ENCODE results near the gene MAP3K13. TPM values are rescaled to one million over a fixed set of nuclear protein-coding genes. Genes with fewer than 3 reads are reported as not detected.

Gene MAP3K13
- total and polyA plus RNA-seq, 2 of the 13 experiments (the other 11 are each of a cell fraction or from before 2014, with no cell fraction given) = 24.2 to 26.5 TPM

DNA sequence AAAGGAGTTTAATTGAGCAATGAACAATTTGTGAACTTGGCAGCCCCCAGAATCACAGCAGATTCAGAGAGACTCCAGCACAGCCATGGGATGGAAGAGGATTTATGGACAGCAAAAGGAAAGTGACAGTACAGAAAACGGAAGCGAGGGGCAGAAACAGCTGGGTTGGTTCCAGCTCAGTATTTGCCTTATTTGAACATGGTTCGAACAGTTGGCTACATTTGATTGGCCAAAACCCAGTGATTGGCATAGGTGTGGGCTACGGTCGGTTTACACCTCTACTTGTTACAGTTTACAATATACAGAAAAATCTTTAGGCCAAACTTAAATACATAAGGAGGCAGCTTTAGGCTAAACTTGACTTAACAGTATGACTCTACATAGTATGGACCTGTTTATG is 9.7 kb upstream of the MAP3K13 start:
- ChIA-PET CTCF (ENCODE audit: low intra/inter-chr PET ratio, low total read pairs) (no interaction called here), POLR2A (no interaction called here)
- Histone ChIP-seq H3K9ac (ENCODE audit: insufficient read depth, low read depth, low read length) (no peak overlapping the region), H2AFZ (ENCODE audit: low read length) (no peak overlapping the region), H3K27me3 (ENCODE audit: control insufficient read depth in 1 of 2, insufficient read depth in 2 of 2, low read length in 2 of 2) (no peaks in the 10 kb centered on the region), H3K36me3 (replicated peaks in 1 of 2; ENCODE audit: control insufficient read depth in 1 of 2, insufficient read depth in 2 of 2, low read length in 2 of 2) (peaks cover 0 to 10% of the 10 kb centered on the region in 2 experiments; a peak in 2 of 5 replicates), H3K9me3 (ENCODE audit: low read length) (no peaks in the 10 kb centered on the region), H3K4me3 (replicated peaks in 1 of 3; ENCODE audit: insufficient read depth in 1 of 3, low read depth in 2 of 3, low read length in 3 of 3) (no peak overlapping the region), H3K4me1 (ENCODE audit: insufficient read depth, low read length) (no peaks in the 10 kb centered on the region), H3K27ac (ENCODE audit: extremely low read length, insufficient read depth, low read length) (no peak overlapping the region), H3K79me2 (ENCODE audit: insufficient read depth, low read length) (peaks cover 18% of the 10 kb centered on the region), H3K4me2 (ENCODE audit: low read depth, low read length) (no peak overlapping the region), H4K20me1 (ENCODE audit: insufficient read depth, low read length) (no peaks in the 10 kb centered on the region)
- BruUV-seq (replicated peaks) = no TSS peak
- 97% methylated on average over 5 of the region's 5 CpGs for WGBS (ENCODE audit: low lambda C conversion rate)
- intact Hi-C loops (cut with micrococcal nuclease; ENCODE audit: unreplicated experiment) (no loop called here), in situ Hi-C loops (cut with HindIII; ENCODE audit: extremely low pct_ligation_motif_present, low pct_unique_long_range_greater_than_20kb) (no loop called here)
- ATAC-seq = no peak
- no peak for FAIRE-seq
- DNase-seq (ENCODE audit: low spot score) = no peak
- TF ChIP-seq HNRNPL (IDR thresholded peaks at IDR 0.05; ENCODE audit: low read depth, low read length) (no peak), GATA4 (IDR thresholded peaks at IDR 0.05; ENCODE audit: borderline replicate concordance, low read depth) (no peak), NRL (CRISPR knock-in tag; IDR thresholded peaks at IDR 0.05; ENCODE audit: borderline replicate concordance) (no peak), ZNF317 (CRISPR knock-in tag; IDR thresholded peaks at IDR 0.05) (no peak), FIP1L1 (IDR thresholded peaks at IDR 0.05; ENCODE audit: borderline replicate concordance, insufficient read depth, low read depth, low read length) (no peak), ZSCAN12 (CRISPR knock-in tag; IDR thresholded peaks at IDR 0.05) (no peak), MAFG (CRISPR knock-in tag; IDR thresholded peaks at IDR 0.05) (no peak), MAZ (IDR thresholded peaks at IDR 0.05; ENCODE audit: borderline replicate concordance, low read depth, low read length) (no peak), MAZ (CRISPR knock-in tag; IDR thresholded peaks at IDR 0.05; ENCODE audit: low read depth) (no peak)
- TF ChIP-seq, protein P1, sequence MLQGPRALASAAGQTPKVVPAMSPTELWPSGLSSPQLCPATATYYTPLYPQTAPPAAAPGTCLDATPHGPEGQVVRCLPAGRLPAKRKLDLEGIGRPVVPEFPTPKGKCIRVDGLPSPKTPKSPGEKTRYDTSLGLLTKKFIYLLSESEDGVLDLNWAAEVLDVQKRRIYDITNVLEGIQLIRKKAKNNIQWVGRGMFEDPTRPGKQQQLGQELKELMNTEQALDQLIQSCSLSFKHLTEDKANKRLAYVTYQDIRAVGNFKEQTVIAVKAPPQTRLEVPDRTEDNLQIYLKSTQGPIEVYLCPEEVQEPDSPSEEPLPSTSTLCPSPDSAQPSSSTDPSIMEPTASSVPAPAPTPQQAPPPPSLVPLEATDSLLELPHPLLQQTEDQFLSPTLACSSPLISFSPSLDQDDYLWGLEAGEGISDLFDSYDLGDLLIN (CRISPR knock-in tag; IDR thresholded peaks at IDR 0.05; ENCODE audit: borderline replicate concordance) = no peak
- TF ChIP-seq, protein P2, sequence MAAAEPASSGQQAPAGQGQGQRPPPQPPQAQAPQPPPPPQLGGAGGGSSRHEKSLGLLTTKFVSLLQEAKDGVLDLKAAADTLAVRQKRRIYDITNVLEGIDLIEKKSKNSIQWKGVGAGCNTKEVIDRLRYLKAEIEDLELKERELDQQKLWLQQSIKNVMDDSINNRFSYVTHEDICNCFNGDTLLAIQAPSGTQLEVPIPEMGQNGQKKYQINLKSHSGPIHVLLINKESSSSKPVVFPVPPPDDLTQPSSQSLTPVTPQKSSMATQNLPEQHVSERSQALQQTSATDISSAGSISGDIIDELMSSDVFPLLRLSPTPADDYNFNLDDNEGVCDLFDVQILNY (CRISPR knock-in tag; conservative IDR thresholded peaks at IDR 0.05) = no peak
- TF ChIP-seq, protein P3, sequence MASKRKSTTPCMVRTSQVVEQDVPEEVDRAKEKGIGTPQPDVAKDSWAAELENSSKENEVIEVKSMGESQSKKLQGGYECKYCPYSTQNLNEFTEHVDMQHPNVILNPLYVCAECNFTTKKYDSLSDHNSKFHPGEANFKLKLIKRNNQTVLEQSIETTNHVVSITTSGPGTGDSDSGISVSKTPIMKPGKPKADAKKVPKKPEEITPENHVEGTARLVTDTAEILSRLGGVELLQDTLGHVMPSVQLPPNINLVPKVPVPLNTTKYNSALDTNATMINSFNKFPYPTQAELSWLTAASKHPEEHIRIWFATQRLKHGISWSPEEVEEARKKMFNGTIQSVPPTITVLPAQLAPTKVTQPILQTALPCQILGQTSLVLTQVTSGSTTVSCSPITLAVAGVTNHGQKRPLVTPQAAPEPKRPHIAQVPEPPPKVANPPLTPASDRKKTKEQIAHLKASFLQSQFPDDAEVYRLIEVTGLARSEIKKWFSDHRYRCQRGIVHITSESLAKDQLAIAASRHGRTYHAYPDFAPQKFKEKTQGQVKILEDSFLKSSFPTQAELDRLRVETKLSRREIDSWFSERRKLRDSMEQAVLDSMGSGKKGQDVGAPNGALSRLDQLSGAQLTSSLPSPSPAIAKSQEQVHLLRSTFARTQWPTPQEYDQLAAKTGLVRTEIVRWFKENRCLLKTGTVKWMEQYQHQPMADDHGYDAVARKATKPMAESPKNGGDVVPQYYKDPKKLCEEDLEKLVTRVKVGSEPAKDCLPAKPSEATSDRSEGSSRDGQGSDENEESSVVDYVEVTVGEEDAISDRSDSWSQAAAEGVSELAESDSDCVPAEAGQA (IDR thresholded peaks at IDR 0.05; ENCODE audit: low read depth) = no peak
- TF ChIP-seq, protein P3 (CRISPR knock-in tag; IDR thresholded peaks at IDR 0.05; ENCODE audit: borderline replicate concordance) = no peak

Measured in HepG2 (cell line).